CD8-positive, alpha-beta memory T cell (primary cell): ENCODE results near the gene TDRD9. TPM values are rescaled to one million over a fixed set of nuclear protein-coding genes. Genes with fewer than 3 reads are reported as not detected.
"Not testable (repeated sequence)": the region's sequence is repeated elsewhere in the genome, so short reads cannot be mapped to it uniquely, and the experiment has no call there.

Experiments used
- CTCF ChIA-PET: fragments of 350-600 bp; sonication (Branson Sonifier 250); formaldehyde crosslinking; loops from one replicate; lab custom pipeline; 2021; ENCODE audit warnings: antibody characterized with exemption; lab: Charles Lee
- POLR2A ChIA-PET: fragments of 350-600 bp; sonication (Branson Sonifier 250); formaldehyde crosslinking; loops from one replicate; lab custom pipeline; 2021; ENCODE audit warnings: antibody characterized with exemption; lab: Charles Lee
- DNase-seq, 5 donors: peaks; one replicate each; pipeline versions ENCODE4 v3.0.0 to v3.0.0-alpha.2; 2020 to 2022; ENCODE audit warnings: mixed read lengths in 1 of 5
- H3K27ac ChIP-seq: one replicate; pipeline ENCODE4 v1.7.0; 2013; ENCODE audit warnings: low read depth, mild to moderate bottlenecking, low read length, moderate library complexity
- H3K27me3 ChIP-seq: 2 replicates; pipeline ENCODE4 v1.7.0; 2013; ENCODE audit warnings: low read length, mild to moderate bottlenecking; ENCODE audit not compliant: insufficient read depth, poor library complexity, severe bottlenecking
- H3K36me3 ChIP-seq: 2 replicates; pipeline ENCODE4 v1.7.0; 2013; ENCODE audit warnings: mild to moderate bottlenecking, low read length, moderate library complexity; ENCODE audit not compliant: insufficient read depth
- H3K4me1 ChIP-seq: 2 replicates; pipeline ENCODE4 v1.7.0; 2013; ENCODE audit warnings: mild to moderate bottlenecking, low read length, moderate library complexity; ENCODE audit not compliant: insufficient read depth
- H3K4me3 ChIP-seq: 2 replicates; pipeline ENCODE4 v1.7.0; 2013; ENCODE audit warnings: mild to moderate bottlenecking, low read length
- H3K9me3 ChIP-seq: 2 replicates; pipeline ENCODE4 v1.7.0; 2013; ENCODE audit warnings: mild to moderate bottlenecking, low read length
- H3K27ac Mint-ChIP-seq, 8 donors: one replicate each; pipeline ENCODE4 v1.8.0; 2020 to 2021; ENCODE audit warnings: mixed read lengths in 8 of 8, mild to moderate bottlenecking in 6 of 8, inconsistent platforms in 3 of 8, moderate library complexity in 3 of 8
- H3K27me3 Mint-ChIP-seq, 2 donors: one replicate each; pipeline ENCODE4 v1.8.0; 2020 to 2021; ENCODE audit warnings: mixed read lengths in 2 of 2, mild to moderate bottlenecking in 1 of 2, moderate library complexity in 1 of 2
- H3K36me3 Mint-ChIP-seq, 3 donors: one replicate each; pipeline ENCODE4 v1.8.0; 2020 to 2021; ENCODE audit warnings: mixed read lengths in 3 of 3, inconsistent platforms in 1 of 3, mild to moderate bottlenecking in 1 of 3
- H3K4me1 Mint-ChIP-seq, 3 donors: one replicate each; pipeline ENCODE4 v1.8.0; 2020 to 2021; ENCODE audit warnings: mixed read lengths in 3 of 3, inconsistent platforms in 1 of 3, mild to moderate bottlenecking in 1 of 3
- H3K4me3 Mint-ChIP-seq, 7 donors: one replicate each; pipeline ENCODE4 v1.8.0; 2020 to 2021; ENCODE audit warnings: mixed read lengths in 7 of 7, mild to moderate bottlenecking in 6 of 7, moderate library complexity in 4 of 7, inconsistent platforms in 2 of 7
- H3K9me3 Mint-ChIP-seq, 5 donors: one replicate each; pipeline ENCODE4 v1.8.0; 2020 to 2022; ENCODE audit warnings: mixed read lengths in 5 of 5, mild to moderate bottlenecking in 3 of 5, moderate library complexity in 2 of 5, inconsistent platforms in 1 of 5
- polyA plus RNA-seq: library from polyadenylated mRNA; unstranded; fragments of 300-500 nt; fragmentation: Illumina TruSeq; gene quantifications from one replicate; pipeline ENCODE4 v1.2.3, GENCODE V29; 2021
- total RNA-seq, 2 experiments: library from RNA; stranded (reverse); gene quantifications; one replicate each; pipeline ENCODE4 v1.2.3, GENCODE V29; 2021

The TDRD9 gene
- total and polyA plus RNA-seq, 3 experiments from 2014 or later = 0.44 to 1.3 (median 0.46) TPM

DNA sequence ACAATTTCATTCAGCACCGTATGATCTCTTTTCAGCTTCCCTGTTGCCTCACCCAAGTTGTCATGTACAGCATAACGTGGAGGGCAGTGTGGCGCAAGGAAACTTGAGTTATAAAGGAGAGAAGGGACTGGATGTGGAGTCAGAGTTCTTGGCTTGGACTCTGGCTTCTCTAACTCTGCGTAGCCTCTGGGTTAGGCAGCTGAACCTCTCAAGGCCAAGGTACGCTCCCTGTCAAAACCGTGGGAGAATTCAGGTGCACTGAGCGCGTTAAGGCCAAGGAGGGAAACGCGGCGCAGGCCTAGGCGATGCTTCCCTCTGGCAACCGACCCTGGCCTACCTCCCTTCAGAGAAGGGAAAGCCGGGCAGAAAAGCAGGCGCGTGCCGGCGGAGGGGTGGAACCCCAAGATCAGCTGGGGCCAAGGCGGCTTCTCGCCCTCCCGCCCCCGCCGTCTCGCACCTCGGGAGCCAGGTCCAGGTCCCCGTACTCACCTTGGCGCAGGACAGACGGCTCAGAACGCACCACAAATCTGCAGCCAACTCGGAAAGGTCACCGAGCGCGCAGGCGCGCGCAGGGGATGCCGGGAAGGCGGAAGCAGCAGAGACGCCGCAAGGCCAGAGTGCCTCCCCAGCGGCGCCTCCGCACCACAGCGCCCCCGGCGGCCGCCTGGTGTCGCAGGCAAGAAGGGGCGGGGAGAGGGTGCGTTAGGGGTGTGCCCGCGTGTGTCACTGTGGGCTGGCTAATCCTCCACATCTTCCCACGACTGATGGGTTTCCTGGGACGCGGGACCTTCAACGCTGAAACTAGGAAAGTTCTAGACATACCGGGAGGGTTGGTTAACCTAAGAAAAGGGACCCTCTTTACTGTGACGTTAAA lies 7.0 kb upstream of the TDRD9 start:
- H3K36me3 ChIP-seq = peaks cover 1% of the 10 kb centered on the region
- Mint-ChIP-seq H3K4me3 (peak overlapping the region; percentile 88 to 91 (median 89)), H3K36me3 (peaks cover 0 to 20% (median 0%) of the 10 kb centered on the region in 3 donors), H3K27me3 (peaks cover 5 to 8% of the 10 kb centered on the region in 2 donors), H3K4me1 (peaks cover 13 to 31% (median 26%) of the 10 kb centered on the region in 3 donors), H3K9me3 (no peaks in the 10 kb centered on the region), H3K27ac (peak overlapping the region; percentile 64 to 93 (median 87))
- POLR2A ChIA-PET = no interaction called here
- peak overlapping the region; percentile 66 for H3K27ac ChIP-seq
- DNase-seq = peak; percentile 93 to 96 (median 95)
- CTCF ChIA-PET = interaction anchor here (0.9 to 3.5 kb wide), 8 partner anchors 10 to 121 kb away, joined by 3 to 29 read pairs (median 6); no protein-coding TSS in a partner anchor
- peak overlapping the region; percentile 95 for H3K4me3 ChIP-seq
- no peaks in the 10 kb centered on the region for H3K27me3 ChIP-seq
- no peaks in the 10 kb centered on the region for H3K9me3 ChIP-seq
- peaks cover 13% of the 10 kb centered on the region for H3K4me1 ChIP-seq

DNA sequence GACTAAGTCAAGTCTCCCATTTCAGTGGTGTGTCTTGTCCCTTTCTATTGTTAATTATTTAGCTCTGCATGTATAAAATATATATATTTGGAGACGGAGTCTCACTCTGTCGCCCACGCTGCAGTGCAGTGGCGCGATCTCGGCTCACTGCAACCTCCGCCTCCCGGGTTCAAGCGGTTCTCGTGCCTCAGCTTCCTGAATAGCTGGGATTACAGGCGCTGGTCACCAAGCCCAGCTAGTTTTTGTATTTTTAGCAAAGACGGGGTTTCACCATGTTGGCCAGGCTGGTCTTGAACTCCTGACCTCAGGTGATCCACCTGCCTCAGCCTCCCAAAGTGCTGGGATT lies 6.4 kb upstream of the TDRD9 start:
- H3K27me3 ChIP-seq, POLR2A ChIA-PET, H3K9me3 ChIP-seq, H3K27ac ChIP-seq, DNase-seq, H3K27me3 Mint-ChIP-seq, H3K36me3 ChIP-seq, H3K9me3 Mint-ChIP-seq: not testable (repeated sequence)
- peaks cover 11 to 25% (median 24%) of the 10 kb centered on the region in 3 donors for H3K4me1 Mint-ChIP-seq
- peaks cover 0 to 16% (median 0%) of the 10 kb centered on the region in 3 donors for H3K36me3 Mint-ChIP-seq
- H3K4me3 Mint-ChIP-seq = peak overlapping the region in 6 of 7 donors; percentile 88 to 91 (median 89)
- peak overlapping the region; percentile 47 for H3K4me3 ChIP-seq
- CTCF ChIA-PET = interaction anchor here (0.9 to 2.9 kb wide), 5 partner anchors 10 to 116 kb away, joined by 4 to 9 read pairs (median 6); no protein-coding TSS in a partner anchor
- peaks cover 13% of the 10 kb centered on the region for H3K4me1 ChIP-seq
- peak overlapping the region in 3 of 8 donors; percentile 46 to 64 (median 60) for H3K27ac Mint-ChIP-seq

DNA sequence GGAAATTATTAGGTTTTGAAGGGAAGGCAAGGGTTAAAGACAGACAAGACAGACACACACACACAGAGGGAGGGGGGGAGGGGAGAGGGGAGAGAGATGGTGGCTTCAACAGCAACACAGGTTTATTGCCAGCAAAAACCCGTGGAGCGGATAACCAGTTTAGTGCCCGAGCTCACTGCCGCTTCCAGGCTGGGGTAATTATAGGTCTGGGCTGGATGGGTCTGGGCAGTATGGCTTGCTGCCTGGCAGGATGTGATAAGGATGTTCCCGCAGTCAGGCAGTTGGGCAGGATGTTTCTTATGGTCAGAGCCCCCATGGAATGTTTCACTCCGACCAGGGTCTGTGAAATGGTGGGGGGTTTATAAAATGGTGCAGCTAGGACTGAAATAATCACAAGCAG lies 4.4 kb upstream of the TDRD9 start:
- H3K27me3 Mint-ChIP-seq = peaks cover 8% of the 10 kb centered on the region in 2 donors
- peak overlapping the region in 1 of 8 donors; percentile 48 for H3K27ac Mint-ChIP-seq
- Histone ChIP-seq H3K27ac (no peak overlapping the region), H3K27me3 (no peaks in the 10 kb centered on the region), H3K4me3 (no peak overlapping the region), H3K4me1 (peaks cover 10% of the 10 kb centered on the region), H3K36me3 (no peaks in the 10 kb centered on the region), H3K9me3 (no peaks in the 10 kb centered on the region)
- H3K4me1 Mint-ChIP-seq = peaks cover 9 to 13% (median 12%) of the 10 kb centered on the region in 3 donors
- peaks cover 0 to 3% (median 0%) of the 10 kb centered on the region in 3 donors for H3K36me3 Mint-ChIP-seq
- no peaks in the 10 kb centered on the region for H3K9me3 Mint-ChIP-seq
- POLR2A ChIA-PET = no interaction called here
- no peak for DNase-seq
- CTCF ChIA-PET = interaction anchor here (2.0 kb wide), 1 partner anchor 23 kb away, joined by 4 read pairs; no protein-coding TSS in a partner anchor
- H3K4me3 Mint-ChIP-seq = peak overlapping the region in 2 of 7 donors; percentile 21 to 32

DNA sequence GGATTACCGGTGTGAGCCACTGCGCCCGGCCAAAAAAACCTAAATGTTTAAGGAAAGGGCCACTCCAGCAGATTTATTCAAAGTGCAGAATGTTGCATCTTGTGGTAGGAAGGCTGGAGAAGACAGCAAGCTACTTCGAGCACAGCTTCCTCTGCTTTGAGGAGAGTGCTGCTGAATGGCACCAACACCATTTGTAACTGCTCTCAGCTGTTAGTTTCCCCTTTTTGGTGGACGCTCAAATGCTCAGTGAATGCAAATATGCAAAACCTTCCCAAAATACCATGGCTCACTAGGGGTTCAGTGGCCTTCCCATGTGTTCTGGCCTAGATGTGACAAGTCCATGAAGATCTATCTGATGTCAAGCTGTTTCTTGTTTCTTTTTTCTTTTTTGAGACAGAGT lies 2.9 kb upstream of the TDRD9 start:
- Mint-ChIP-seq H3K27me3 (peaks cover 8% of the 10 kb centered on the region in 2 donors), H3K4me3 (no peak overlapping the region), H3K9me3 (no peaks in the 10 kb centered on the region), H3K4me1 (peaks cover 5 to 7% (median 7%) of the 10 kb centered on the region in 3 donors), H3K36me3 (peaks cover 0 to 3% (median 0%) of the 10 kb centered on the region in 3 donors), H3K27ac (no peak overlapping the region)
- peaks cover 9% of the 10 kb centered on the region for H3K4me1 ChIP-seq
- no peak for DNase-seq
- H3K27me3 ChIP-seq = no peaks in the 10 kb centered on the region
- no peak overlapping the region for H3K4me3 ChIP-seq
- H3K9me3 ChIP-seq = no peaks in the 10 kb centered on the region
- ChIA-PET POLR2A (no interaction called here), CTCF (interaction anchor here (0.9 to 1.3 kb wide), 2 partner anchors 12 to 21 kb away, joined by 3 read pairs; no protein-coding TSS in a partner anchor)
- no peaks in the 10 kb centered on the region for H3K36me3 ChIP-seq
- H3K27ac ChIP-seq = no peak overlapping the region

DNA sequence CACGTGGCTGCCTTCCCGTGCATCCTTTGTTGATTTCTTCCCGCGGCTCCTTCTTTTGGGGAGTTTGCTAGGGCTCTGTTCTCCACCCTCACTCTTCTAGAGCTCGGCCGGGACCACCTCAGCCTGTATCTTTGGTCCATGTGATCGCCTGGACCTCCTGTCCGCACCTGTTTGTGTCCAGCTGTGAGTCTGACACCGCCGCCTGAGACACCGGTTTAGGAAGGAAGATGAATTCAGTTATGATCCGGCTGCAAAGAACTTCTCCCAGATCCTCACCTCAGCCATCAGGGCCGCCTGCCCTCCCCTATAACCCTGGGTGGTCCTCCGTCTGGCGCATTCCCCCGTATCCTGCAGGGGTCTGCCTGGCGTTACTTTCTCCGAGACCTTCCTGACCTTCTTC lies 690 bp upstream of the TDRD9 start:
- H3K27ac ChIP-seq = no peak overlapping the region
- peak overlapping the region in 1 of 7 donors; percentile 30 for H3K4me3 Mint-ChIP-seq
- H3K4me3 ChIP-seq = no peak overlapping the region
- no peak for DNase-seq
- no peaks in the 10 kb centered on the region for H3K9me3 Mint-ChIP-seq
- no peaks in the 10 kb centered on the region for H3K4me1 Mint-ChIP-seq
- no peaks in the 10 kb centered on the region for H3K27me3 ChIP-seq
- no peaks in the 10 kb centered on the region for H3K9me3 ChIP-seq
- CTCF ChIA-PET = no interaction called here
- H3K27me3 Mint-ChIP-seq = peaks cover 8 to 9% of the 10 kb centered on the region in 2 donors
- H3K36me3 Mint-ChIP-seq = no peaks in the 10 kb centered on the region
- peak overlapping the region in 2 of 8 donors; percentile 41 to 83 for H3K27ac Mint-ChIP-seq
- H3K36me3 ChIP-seq = no peaks in the 10 kb centered on the region
- POLR2A ChIA-PET = no interaction called here
- no peaks in the 10 kb centered on the region for H3K4me1 ChIP-seq

DNA sequence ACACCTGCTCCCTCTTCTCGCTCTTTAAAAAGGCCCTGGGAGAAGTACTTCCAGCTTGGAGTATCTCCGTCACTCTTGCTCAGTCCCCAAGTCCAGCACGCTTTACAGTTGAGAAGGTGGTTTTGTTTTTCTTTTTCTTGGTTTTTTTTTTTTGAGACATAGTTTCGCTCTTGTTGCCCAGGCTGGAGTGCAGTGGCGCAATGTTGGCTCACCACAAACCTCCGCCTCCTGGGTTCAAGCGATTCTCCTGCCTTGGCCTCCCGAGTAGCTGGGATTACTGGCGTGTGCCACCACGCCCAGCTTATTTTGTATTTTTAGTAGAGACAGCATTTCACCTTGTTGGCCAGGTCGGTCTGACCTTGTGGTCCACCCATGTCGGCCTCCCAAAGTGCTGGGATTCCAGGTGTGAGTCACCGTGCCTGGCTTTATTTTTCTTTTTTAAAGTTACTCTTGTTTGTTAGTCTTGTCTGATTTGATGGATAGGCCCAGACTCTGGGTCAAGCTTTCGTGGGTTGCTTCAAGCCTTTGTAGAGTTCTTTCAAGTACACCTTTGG lies 1.9 kb downstream of the TDRD9 start:
- Mint-ChIP-seq H3K27ac (no peak overlapping the region), H3K4me3 (no peak overlapping the region), H3K4me1 (no peaks in the 10 kb centered on the region), H3K36me3 (peaks cover 0 to 2% (median 0%) of the 10 kb centered on the region in 3 donors), H3K9me3 (no peaks in the 10 kb centered on the region), H3K27me3 (peaks cover 0 to 9% of the 10 kb centered on the region in 2 donors)
- Histone ChIP-seq H3K4me1 (no peaks in the 10 kb centered on the region), H3K4me3 (no peak overlapping the region), H3K9me3 (no peaks in the 10 kb centered on the region), H3K27ac (no peak overlapping the region), H3K36me3 (no peaks in the 10 kb centered on the region), H3K27me3 (no peaks in the 10 kb centered on the region)
- POLR2A ChIA-PET = no interaction called here
- no peak for DNase-seq
- CTCF ChIA-PET = no interaction called here

DNA sequence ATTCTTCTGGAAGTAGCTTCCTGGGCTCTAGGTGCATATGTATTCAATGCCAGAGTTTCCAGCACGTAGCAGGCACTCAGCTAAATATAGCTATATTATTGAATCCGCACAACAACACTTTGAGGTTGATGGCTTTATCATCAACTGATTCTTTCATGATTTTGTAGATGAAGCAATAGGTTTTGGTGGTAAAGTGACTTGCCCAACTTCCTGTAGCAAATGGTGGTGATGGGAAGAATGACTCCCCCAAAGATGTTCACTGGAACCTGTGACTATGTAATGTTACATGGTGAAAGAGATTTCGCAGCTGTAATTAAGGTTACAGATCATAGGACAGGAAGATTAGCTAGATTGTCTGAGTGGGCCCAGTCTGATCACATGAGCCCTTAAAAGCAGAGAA lies 3.2 kb downstream of the TDRD9 start:
- POLR2A ChIA-PET = no interaction called here
- Mint-ChIP-seq H3K27ac (no peak overlapping the region), H3K36me3 (peaks cover 0 to 2% (median 0%) of the 10 kb centered on the region in 3 donors), H3K4me3 (no peak overlapping the region), H3K4me1 (no peaks in the 10 kb centered on the region), H3K9me3 (no peaks in the 10 kb centered on the region), H3K27me3 (peaks cover 0 to 9% of the 10 kb centered on the region in 2 donors)
- H3K9me3 ChIP-seq = no peaks in the 10 kb centered on the region
- H3K27ac ChIP-seq = no peak overlapping the region
- DNase-seq = no peak
- no peaks in the 10 kb centered on the region for H3K4me1 ChIP-seq
- no peak overlapping the region for H3K4me3 ChIP-seq
- CTCF ChIA-PET = interaction anchor here (1.6 kb wide), 1 partner anchor 10 kb away, joined by 8 read pairs; a partner anchor contains a TSS
- H3K27me3 ChIP-seq = no peaks in the 10 kb centered on the region
- H3K36me3 ChIP-seq = no peaks in the 10 kb centered on the region
